ENCODE results near the gene CDK2AP2.
A peak's percentile ranks its signal among the peaks of the same experiment; 100 is the strongest.

DNA sequence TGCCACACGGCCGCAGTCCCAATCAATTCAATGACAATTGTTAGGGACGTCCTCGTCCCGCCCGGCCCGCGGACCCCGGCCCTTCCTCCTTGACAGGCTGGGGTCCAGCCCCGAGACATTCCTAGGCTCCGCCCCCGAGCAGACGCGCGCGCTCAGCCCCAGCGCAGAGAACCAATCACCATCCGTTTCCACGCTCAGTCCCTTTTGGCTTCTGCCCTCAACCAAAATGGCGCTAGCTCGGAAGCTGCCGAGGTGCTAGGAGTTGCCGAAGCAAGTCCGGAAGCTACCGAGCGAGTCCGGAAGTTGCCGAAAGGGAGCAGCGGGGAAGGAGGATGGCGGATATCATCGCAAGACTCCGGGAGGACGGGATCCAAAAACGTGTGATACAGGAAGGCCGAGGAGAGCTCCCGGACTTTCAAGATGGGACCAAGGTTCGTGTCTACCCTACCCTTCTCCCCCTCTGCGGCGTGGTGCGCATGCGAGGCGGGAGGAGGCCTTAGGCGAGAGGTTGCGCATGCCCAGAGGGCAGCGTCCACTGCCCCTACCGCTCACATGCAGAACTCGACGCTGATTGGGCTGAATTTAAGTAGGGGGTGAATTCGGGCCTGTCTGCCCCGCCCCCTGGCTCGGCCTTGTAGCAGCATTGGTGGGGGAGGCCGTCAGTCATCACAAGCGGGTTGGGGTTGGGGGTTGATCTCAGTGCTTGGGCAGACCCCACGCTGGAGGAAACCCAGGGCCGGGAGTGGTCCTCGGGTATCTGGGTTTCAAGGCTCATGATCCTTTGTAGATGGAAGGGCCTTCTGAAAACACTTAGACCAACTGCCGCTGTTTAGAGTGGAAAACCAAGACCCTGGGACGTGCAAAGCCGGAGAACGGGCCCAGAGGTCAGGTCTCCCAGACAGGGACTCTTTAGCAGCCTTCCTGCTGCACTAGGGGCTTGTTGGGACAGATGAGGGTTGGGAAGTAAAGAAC lies 24.8 kb downstream of the CDK2AP2 start, which contains the start of gene AIP:
- TF ChIP-seq POLR2A (IDR thresholded peaks at IDR 0.05; ENCODE audit: low read depth, low read length) (peak; percentile 49; the same call in 1 of the 2 replicates), POLR2AphosphoS5 (IDR thresholded peaks at IDR 0.05; ENCODE audit: low read depth, low read length) (no peak), TAF1 (IDR thresholded peaks at IDR 0.05; ENCODE audit: low read depth, low read length) (peak; percentile 81; the same call in 1 of the 2 replicates), PAX5 (IDR thresholded peaks at IDR 0.05; ENCODE audit: insufficient read depth, low read length, severe bottlenecking) (no peak), SPI1 (IDR thresholded peaks at IDR 0.05; ENCODE audit: low read depth, low read length) (no peak)
